Femur (tissue), 1 donor: ENCODE measurements around the gene SH3RF3.

Experiments used
- DNase-seq: peaks from one replicate; pipeline ENCODE4 v3.0.0-alpha.2; 2017

Gene SH3RF3

DNA sequence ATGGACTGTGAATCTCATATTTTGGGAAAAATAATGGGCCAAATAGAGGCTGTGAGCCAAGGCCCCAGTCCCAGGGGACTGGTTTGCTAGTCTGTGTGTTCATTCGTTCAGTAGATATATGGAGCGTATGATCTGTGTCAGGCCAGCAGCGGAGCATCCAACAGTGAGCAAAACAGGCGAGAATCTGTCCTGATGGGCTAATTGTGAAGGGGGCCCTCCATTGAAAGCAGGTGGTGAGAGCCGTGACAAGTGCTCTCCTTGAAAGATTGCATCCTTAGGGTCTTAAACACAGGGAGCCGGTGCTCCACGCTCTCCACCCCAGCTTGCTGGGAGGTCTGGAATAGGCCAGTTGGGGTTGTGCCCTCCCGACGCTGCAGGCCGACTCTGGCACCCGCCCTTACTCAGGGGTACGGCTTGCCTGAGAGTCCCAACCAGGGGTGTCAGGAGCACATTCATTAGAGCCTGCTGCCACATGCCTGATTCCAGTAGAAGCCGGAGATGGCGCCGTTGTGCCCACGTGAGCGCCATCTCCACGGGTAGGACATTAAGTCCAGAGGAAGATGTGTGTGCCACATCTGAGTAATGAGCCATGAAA, 213.3 kb downstream of the SH3RF3 start:
- DNase-seq: peak; percentile 13

GRCh38 chr2:109342930-109343329, 213.9 kb downstream of the SH3RF3 start:
- DNase-seq: no peak

- no peak for DNase-seq
These were observed 214.5 kb downstream of the SH3RF3 start for GRCh38 chr2:109343460-109343859.

DNA sequence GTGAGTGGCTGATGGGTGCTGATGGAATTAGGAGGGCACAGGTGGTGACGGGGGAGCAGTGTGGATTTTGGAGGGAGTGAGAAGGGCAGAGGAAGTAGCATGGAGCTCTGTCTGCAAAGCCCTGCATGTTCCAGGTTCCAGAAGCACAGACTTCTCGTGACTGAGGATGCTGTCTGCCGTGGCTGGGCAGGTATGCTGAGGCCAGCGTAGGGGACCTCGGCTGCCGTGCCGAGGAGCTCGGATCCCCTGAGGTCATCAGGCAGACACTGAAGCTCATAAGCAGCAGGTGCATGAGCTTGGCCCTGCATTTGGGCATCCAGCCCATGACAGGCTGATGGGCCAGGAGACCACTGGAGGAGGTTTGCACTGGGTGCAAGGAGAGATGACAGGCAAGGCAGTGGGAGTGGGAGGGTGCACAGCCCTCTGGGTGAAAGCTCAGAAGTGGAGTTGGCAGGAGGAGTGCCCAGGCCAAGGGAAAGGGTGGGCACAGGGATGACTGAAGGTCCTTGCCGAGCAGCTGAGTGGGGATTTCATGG, 215.3 kb downstream of the SH3RF3 start:
- peak; percentile 12 for DNase-seq

DNA sequence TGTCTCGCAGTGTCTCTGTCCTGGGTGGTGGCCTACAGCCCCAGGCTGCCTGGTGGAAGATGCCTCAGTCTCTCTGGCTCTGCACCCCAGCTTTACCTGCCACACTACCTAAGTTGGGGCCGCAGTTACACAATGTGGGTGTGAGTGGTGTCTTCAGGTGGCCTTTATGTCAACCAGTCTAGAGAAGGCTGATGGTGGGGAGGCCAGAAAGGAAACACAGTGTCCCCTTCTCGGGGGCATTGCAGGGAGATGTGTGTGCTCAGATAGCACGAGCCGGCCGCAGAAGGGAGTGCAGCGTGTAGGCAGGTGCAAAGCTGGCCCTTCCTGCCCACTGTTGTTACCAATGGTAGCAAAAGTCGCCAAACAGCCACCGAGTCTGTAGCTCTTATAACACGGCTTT, 216.1 kb downstream of the SH3RF3 start:
- DNase-seq: peak; percentile 6

GRCh38 chr2:109345653-109346480, 216.9 kb downstream of the SH3RF3 start:
- peak; percentile 13 for DNase-seq

- DNase-seq: no peak
These were observed 217.7 kb downstream of the SH3RF3 start for GRCh38 chr2:109346601-109347228.

DNA sequence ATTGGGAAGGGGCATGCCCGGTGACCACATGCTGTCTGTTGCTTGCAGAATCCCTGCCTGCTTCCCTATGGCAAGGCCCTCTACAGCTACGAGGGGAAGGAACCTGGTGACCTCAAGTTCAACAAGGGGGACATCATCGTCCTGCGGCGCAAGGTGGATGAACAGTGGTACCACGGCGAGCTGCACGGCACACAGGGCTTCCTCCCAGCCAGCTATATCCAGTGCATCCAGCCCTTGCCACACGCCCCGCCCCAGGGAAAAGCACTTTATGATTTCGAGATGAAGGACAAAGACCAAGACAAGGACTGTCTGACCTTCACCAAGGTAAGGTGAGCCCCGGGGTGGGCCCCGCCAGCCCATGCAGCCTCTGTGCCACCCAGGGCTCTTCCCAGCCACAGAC, 218.6 kb downstream of the SH3RF3 start:
- peak; percentile 11 for DNase-seq

DNA sequence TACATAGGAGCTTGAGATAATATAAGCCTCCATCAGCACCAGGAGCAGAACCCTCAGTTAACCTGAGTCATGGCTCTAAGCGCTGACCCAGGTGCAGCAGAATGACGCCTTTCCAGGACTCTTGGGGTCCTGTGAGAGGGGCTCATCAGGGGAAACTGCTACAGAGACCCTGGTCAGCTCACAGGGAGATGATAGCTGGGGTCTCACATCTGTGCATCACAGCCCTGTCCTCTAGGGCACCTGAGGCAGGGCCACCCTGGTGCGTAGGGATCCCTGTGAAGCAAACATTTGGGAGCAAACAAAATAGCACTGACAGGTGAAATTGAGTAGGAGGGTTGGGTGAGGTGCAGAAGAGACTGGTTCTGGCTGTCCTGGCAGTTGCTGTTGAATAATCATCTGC, 219.2 kb downstream of the SH3RF3 start:
- DNase-seq: peak; percentile 8

GRCh38 chr2:109348671-109349502, 219.9 kb downstream of the SH3RF3 start:
- DNase-seq: peak; percentile 24

- peak; percentile 16 for DNase-seq
These were observed 220.8 kb downstream of the SH3RF3 start for GRCh38 chr2:109349503-109350465.

DNA sequence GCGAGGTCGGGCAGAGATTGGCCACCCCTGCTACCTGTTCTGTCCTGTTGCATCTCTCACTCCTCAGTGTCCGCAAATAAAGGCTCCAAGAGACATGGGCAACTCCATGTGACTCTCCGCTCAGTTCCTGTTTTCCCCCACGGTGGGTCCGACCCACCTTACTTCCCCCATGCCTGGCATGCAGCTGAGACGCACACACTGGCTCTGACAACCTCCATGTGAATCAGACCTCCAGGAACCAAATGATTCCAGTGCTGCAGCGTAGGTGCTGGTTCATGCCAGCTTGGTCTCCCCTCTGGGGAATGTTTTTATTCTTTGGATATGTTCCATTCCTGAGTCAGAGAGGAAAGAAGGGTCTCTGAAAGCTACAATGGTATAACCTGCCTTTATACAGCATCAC, 221.5 kb downstream of the SH3RF3 start:
- DNase-seq: peak; percentile 13

DNA sequence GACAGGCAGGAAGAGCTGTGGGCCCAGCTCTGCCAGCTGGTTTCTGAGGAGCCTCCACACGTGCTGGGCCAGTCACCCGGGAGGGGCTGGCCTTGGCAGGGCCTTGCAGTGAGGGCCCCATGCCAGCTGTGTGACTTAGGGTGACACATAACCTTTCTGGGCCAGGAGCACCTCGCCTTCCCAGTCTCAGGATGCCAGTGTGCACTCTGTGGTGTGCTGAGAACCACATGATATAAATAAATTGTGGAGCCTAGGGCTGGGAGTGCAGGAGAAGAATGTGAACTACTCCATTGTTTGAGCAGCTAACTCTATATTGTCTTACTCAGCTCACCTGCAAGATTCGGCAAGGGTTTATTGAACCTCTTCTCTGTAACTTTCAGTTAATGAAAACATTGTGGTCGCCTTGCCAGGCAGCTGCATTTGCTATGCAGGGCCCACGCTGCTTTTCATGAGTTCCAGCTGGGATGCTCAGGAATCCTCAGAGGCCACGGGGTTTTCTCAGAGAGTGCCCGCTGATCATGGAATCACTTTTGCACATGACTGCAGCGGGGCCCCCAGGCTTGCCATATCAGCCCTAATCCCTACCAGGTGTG, 222.3 kb downstream of the SH3RF3 start:
- DNase-seq: peak; percentile 53

DNA sequence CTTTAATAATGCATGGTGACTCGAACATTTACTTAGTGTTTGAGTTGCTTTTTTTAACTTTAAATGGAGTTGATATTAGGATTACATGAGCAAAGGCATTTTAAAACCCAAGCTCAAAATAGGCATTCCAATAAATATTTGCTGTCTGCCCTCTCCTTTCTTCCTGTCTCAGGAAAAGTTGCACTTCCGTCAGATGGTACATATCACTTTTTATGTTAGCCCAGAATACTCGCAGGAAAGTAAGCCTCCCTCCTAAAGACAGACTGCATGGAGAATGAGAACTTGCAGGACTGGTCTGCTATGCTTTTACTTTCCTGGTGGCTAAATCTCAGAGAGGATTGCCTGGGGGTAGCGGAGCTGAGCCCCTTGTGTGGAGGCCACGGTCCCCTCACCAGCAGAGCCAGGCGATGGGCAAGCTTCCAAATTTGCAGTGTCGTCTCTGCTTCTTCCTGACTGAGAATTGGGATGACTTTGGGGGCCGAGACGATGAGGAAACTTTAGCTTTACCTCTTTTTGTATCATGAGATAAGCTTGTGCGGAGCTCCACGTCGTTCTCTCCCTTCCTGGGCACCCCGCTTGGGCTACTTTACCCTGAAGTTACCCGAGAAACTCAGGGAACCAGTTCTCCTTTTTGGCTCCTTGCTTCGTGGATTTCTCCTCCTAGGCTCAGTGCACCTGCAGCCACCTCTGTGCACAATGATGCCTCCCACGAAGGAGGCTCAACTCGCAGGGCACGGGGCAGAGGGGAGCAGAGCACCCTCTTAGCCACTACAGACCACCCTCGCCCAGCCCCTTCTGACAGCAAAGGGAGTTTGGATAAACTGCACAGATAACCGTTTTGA, 223.3 kb downstream of the SH3RF3 start:
- peak; percentile 16 for DNase-seq

GRCh38 chr2:109352898-109353689, 224.1 kb downstream of the SH3RF3 start:
- DNase-seq: peak; percentile 12

- DNase-seq: peak; percentile 10
These were observed 225.1 kb downstream of the SH3RF3 start for GRCh38 chr2:109353806-109354745.

DNA sequence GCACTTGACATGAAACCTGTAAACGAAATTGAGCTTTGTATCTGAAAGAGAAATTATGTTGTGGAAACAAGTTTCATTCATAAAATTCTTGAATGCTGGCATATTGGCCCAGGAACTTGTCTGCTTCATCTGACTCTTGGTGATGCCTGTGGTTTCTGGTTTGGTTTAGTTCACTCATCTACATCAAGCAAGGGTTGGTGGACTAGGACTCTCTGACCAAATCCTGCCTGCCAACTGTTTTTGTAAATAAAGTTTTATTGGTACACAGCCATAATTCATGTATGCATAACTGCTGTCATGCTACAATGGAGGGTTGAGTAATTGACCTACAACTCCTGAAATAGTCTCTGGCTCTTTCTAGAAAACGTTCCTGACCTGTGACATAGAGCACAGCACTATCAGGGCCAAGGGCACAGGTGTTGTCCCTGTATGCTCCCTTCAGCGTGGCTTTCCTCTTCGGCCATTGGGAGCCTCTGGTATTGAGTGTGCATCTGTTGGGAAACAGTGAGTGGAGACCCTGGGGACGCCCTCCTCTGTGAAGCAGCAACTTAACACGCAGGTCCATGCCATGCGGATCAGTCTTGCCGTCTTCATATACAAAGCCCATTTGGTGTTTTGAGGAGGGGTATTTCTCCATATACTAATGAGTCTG, 226.3 kb downstream of the SH3RF3 start:
- DNase-seq: no peak
